GM13977 (cell line): Measurements from ENCODE around the gene PRKCA.

Experiments
- DNase-seq: peaks from one replicate; pipeline ENCODE4 v3.0.0; 2012; ENCODE audit warnings: low spot score
- in situ Hi-C: fragments of 300-500 bp; cut with MboI; formaldehyde crosslinking; loops from one replicate; pipeline ENCODE4 v1.12.0; 2022; ENCODE audit warnings: low sequenced_read_pairs, low pct_unique_long_range_greater_than_20kb, mixed read lengths, inconsistent platforms; ENCODE audit not compliant: unreplicated experiment
- TF ChIP-seq, protein P1 (sequence below): IDR thresholded peaks from 2 replicates; pipeline ENCODE4 v1.5.1; 2012; ENCODE audit warnings: mild to moderate bottlenecking, control low read depth; ENCODE audit not compliant: insufficient read depth; ENCODE audit errors: extremely low read depth, missing control alignments

PRKCA gene

GRCh38 chr17:66834426-66834918 lies 532.1 kb downstream of the PRKCA start:
- no peak for DNase-seq
- in situ Hi-C loops, result no loop called here
- TF ChIP-seq, protein P1, sequence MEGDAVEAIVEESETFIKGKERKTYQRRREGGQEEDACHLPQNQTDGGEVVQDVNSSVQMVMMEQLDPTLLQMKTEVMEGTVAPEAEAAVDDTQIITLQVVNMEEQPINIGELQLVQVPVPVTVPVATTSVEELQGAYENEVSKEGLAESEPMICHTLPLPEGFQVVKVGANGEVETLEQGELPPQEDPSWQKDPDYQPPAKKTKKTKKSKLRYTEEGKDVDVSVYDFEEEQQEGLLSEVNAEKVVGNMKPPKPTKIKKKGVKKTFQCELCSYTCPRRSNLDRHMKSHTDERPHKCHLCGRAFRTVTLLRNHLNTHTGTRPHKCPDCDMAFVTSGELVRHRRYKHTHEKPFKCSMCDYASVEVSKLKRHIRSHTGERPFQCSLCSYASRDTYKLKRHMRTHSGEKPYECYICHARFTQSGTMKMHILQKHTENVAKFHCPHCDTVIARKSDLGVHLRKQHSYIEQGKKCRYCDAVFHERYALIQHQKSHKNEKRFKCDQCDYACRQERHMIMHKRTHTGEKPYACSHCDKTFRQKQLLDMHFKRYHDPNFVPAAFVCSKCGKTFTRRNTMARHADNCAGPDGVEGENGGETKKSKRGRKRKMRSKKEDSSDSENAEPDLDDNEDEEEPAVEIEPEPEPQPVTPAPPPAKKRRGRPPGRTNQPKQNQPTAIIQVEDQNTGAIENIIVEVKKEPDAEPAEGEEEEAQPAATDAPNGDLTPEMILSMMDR, result no peak

DNA sequence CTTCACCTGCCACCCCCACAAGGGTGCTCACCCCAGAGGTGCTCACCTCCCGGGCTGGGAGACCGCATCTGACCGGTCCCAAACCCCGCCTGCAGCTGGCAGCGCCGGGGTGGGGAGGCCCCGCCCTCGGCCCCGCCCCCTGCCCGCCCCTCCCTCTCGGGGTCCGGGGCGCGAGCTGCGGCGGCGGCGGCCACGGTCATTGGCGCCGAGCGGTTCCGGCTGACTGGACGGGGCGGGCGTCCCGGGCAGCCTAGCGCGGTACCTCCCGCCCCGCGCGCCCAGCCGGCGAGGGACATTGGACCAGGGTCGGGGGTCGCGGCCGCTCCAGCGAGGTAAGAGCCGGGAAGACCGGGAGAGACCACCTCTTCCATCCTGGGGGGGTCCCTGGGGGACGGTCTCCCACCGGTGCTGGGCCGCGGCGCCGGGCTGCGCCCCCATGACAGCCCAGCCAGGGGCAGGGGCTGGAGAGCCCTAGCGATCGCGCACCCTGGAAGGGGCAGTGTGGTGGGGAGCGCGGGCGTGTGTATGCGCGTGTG lies 532.6 kb downstream of the PRKCA start, which contains the start of gene CACNG5:
Gene CACNG5 (plus strand): TSS at position 199 of the 536 bp plus-strand sequence. CDS start 42,216 bp downstream, outside the sequence.
- DNase-seq, result peak; percentile 50
- TF ChIP-seq, protein P1, result no peak
- in situ Hi-C loops, result no loop called here

DNA sequence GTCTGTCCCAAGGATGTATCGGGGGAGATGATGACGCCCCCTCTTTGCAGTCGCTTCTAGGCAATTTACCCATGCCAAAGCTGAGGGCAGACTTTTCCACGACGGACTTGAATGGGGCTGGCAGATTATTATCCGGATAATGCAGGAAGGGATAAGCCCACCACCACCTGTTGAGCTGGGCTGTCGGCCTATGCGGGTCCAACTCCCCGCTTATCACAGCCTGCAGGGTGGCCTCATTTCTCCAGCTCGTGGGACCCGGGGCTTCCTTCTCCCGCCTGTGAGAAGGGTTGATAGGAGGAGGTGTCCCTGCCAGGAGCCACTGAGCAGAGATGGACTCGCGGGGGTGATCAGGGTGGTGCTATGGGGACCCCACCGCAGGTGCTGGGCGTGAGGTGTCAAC lies 533.1 kb downstream of the PRKCA start:
- no peak for DNase-seq
- TF ChIP-seq, protein P1, result no peak
- in situ Hi-C loops, result no loop called here

DNA sequence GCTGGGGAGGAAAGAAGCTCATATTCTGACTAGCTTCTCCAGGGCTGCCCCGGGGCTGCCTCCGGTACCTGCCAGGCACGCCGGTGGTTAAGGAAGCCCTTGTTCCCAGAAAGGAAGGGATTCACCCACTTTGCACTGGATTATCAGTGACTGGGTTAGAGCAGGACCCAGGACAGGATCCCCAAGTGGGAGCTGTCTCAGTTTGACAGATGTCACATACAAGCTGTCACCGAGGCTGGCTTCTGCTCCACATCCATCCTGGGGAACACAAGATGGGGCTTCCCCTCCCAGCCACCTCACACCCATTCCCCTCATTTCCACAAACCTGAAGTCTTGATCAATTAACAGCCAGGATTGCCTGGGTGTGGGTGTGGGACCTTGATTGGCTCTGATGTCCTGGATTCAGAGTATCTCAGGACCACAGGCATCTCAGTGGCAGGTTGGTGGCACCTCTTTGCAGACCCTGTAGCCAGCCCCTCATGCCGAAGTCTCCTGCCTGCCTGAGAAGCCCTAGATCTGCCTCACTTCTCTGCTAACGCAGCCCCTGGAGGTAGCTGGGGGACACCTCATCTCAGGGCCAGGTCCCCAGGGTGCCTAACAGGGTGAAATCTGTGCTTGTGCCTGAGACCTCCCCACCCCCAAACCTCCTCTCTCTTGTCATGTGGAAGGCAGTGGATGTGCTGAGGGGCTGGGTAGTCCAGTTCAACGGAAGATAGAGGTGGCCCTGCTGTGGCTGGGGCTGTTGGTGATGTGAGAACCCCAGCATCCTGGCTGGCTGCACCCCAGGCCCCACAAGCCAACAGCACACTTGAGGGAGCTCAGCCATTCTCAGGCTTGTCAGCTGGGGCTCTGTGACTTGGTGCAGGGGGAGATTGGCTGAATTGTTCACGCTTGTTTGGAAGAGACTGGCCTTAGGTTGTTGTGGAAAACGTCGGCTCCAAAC lies 533.9 kb downstream of the PRKCA start:
- DNase-seq, result no peak
- TF ChIP-seq, protein P1, result no peak
- in situ Hi-C loops, result no loop called here

DNA sequence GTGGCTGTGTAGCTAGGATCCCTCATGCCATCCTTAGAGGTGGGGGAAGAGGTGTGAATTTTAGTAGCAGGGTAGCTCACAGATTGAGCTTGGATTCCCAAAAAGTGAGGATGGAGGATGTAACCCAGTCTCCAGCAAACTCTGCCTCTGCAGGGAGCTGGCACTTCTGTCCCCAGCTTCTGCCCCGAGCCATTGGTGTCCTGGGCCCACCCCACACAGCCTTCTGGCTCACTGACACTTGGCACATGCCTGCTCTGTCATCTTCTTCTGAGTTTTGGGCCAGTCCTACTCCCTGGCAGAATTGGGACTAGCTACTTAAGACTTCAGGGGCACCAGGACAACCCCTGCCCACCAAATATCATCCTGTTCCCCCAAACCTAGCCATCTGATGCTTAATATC lies 534.8 kb downstream of the PRKCA start:
- TF ChIP-seq, protein P1, result no peak
- in situ Hi-C loops, result no loop called here
- DNase-seq, result no peak

GRCh38 chr17:66837885-66838665 lies 535.7 kb downstream of the PRKCA start:
- TF ChIP-seq, protein P1, result no peak
- DNase-seq, result no peak
- in situ Hi-C loops, result no loop called here
